Erythroblast (primary cell): ENCODE measurements around the gene ARMC9.

Source experiments
- DNase-seq, 2 experiments: peaks; one replicate each; lab custom pipeline; 2025; lab: John Stamatoyannopoulos, UW
- GATA1 ChIP-seq: IDR thresholded peaks from 2 replicates; pipeline ENCODE4 v1.6.1; 2011; ENCODE audit warnings: low read depth, mild to moderate bottlenecking, control low read depth, low read length, moderate library complexity
- POLR2A ChIP-seq: IDR thresholded peaks from 2 replicates; pipeline ENCODE4 v1.6.1; 2011; ENCODE audit warnings: mild to moderate bottlenecking, low read length

Gene ARMC9

DNA sequence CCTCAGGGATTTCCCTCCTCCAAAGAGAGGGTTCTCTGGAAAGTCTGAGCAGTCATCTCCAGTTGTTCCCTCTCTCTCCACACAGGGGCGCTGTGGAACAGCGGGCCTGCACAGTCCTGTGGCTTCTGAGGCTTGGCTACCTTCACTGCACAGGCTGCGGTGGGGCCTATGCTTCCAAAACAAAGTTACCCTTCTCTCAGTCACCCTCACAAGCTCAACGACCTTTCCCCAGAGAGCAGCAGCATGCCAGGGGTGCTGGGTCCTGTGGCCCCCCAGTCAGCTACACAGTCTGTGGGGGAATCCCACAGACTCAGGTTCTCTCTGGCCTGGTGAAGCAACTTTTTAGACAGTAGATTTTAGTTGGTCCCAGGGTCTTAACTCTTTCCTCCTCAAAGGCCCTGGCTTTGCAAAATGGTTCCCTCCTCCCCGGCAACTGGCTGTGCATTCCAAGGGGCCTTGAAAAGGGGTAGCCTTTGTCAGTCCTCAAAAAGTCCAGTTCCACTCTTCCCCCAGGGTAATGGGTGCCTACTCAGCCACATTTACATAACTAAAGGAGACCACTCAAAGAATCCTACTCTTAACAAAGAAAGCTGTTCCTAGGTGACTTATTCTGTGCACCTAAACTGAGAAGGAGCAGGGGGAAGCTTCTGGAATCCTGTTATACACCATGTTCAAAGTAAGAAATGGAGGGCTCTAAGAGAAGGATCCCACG is 212.0 kb downstream of the ARMC9 start:
- DNase-seq = peak; percentile 34 to 40
- TF ChIP-seq POLR2A = no peak

DNA sequence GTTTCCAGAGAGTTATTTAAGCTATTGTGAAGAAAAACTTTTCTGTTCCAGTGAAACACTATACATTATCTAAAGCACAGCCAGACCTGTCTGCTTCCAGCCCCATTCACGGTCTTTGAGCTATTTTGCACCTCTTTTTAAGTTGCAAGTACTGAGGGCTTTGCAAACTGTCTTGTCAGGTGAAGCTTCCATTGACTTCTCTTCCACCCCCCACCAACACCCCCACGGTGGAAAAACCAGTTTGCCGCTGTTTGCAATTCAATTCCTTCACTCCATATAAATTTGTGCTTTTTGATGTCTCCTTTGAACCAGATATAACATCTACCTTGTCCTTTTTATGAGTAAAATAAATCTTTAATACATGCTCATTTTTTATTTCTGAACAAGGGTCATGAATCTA is 212.8 kb downstream of the ARMC9 start:
- TF ChIP-seq POLR2A (no peak), GATA1 (no peak)
- no peak for DNase-seq

DNA sequence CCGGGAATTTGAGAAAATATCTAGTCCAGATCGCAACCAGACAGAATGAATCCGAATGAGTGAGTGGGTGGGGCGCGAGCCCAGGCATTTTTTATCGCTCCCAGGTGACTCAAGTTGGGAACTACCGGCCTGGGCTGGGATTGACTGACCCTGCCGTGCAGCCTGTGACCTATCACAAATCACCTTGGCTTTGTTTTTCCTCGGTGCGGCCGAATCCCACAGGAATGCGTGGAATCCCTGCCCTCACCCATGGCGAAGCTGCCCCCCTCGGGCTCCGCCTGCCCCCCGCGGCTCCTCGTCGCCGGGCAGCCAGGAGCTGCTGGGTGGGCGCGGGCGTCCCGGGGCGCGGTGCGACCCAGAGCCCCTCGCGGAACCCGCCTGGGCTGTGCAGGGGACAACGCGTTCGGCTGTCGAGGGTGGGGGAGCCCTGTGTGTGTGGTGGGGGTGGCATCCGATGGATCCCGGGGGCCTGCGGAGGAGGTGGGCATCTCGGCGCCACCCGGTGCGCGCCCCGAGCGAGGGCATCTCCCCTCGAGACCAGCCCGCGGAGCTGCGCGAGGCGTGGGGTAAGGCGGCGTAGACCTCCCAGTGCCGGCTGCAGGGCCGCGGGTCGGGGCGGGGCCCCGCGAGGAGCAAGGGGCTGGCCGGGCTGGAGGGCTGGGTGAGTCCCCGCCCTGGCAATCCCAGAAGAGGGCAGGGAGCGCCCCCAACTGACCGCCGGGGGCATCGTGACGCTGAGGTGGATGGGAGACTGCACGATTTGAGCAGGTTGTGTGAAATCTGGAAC is 213.6 kb downstream of the ARMC9 start:
- peak; percentile 74 to 79 for DNase-seq
- no peak for TF ChIP-seq GATA1
- no peak for TF ChIP-seq POLR2A

DNA sequence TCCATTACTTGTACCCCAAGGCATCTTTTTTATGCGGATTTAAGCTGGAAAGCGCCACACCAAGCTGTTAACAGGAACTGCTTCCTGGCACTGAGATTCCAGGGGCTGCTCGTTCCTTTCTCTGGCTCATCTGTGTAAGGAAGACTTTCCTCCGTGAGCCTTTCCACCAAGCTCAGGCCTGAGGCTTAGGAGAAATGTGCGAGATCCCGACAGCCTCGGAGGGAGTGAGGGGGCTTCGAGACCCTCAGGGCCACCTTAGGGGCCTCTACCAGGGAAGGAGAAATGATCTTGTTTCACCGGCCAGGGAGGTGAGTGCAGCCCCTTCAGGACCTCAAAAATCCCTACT is 214.2 kb downstream of the ARMC9 start:
- TF ChIP-seq POLR2A = no peak
- TF ChIP-seq GATA1 = no peak
- DNase-seq = no peak

DNA sequence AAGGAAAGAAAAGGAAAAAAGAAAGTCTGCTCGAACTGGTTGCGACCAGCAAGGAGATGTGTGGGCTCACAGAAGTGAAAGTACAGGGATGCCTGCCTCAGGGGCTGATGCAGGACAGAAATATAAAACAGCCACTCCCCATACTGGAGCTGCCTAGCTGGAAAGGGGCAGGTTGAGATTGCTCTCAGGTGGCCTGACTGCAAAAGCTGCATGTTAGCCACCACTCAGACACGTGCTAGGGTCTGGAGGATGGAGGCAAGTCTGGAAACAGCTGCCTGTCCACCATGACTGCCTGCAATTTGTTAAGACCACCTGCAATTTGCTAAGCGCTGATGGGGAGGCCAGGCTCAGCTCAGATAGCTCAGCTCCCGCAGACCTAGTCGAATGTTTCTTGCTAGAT is 215.0 kb downstream of the ARMC9 start:
- TF ChIP-seq POLR2A (no peak), GATA1 (no peak)
- no peak for DNase-seq

DNA sequence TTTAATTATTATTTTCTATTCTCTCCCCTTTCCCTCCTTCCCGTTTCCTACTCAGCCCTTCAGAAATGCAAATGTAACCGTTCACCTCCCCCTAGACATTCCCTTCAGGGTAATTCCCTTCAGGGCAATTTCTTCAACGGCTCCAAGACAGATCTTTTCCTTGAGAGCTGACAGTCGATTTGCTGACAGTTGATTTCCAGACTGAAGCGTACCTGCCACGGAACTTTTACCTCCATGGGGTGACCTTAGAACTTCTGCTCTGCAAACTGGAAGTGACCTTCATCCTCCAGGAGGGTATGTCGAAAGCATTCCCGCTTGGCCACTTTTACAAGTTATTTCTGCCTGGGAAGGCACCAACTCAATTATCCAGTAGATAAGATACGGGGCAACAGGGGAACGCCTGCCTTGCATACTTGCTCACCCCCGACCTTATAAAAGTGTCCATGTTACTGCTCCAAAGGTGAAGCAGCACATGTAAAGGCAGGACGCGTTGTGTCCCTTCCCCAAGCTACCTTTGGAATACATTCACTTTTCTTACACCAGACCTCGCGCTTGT is 215.6 kb downstream of the ARMC9 start:
- no peak for TF ChIP-seq GATA1
- no peak for TF ChIP-seq POLR2A
- DNase-seq = no peak

DNA sequence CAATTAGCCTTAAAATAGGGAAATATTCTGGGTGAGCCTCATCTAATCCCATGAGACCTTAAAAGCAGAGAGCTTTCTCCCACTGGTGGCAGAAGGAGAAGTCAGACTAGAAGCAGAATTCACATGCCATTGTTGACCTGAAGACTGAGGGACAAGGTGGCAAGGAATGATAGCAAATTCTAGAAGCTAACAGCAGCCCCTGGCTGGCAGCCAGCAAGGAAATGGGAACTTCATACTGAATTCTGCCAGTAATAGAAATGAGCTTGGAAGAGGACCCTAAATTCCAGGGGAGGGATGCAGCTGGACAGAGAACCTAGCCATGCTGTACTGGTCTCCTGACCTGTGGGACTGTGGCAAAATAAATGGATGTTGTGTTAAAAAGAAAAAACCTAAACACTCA is 216.6 kb downstream of the ARMC9 start:
- no peak for DNase-seq
- TF ChIP-seq GATA1 (no peak), POLR2A (no peak)

DNA sequence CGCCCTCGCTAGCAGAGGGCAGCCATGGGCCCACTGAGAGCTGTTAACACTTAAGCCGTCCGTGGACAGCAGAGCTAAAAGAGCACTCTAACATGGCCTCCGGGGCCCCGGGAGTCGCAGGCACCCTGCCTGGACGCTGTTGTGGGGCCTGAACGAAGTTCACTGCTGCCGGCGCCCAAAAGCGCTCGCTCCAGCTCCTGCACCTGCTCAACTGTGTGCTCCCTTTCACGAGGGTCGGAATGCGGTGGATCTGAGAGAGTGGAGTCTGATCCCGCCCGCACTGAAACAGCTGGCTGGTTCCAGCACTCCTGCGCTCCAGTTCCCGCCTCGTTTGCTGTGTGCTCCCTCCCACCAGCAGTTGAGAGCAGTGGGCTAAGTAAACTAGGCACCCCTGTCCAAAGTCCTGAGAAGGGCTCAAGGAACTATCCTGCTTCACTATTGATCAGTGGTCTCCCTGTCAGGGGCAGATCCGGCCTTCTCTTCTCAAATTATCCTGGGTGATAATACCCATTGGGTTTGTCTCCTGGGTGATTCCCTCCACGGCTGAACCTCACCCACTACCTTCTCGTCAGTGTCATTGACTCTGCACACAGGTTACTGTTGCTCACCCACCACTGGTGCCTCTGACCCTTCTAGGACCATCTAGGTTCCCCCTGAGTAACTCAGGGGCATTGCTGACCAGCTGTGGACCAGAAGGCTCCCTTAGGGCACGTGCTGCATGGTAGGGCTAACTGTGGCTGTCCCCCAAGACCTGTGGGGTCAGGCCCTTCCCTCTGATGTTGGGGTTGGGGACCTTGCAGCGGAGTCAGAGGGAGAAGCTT is 220.6 kb downstream of the ARMC9 start:
- TF ChIP-seq GATA1 (no peak), POLR2A (no peak)
- DNase-seq = no peak

DNA sequence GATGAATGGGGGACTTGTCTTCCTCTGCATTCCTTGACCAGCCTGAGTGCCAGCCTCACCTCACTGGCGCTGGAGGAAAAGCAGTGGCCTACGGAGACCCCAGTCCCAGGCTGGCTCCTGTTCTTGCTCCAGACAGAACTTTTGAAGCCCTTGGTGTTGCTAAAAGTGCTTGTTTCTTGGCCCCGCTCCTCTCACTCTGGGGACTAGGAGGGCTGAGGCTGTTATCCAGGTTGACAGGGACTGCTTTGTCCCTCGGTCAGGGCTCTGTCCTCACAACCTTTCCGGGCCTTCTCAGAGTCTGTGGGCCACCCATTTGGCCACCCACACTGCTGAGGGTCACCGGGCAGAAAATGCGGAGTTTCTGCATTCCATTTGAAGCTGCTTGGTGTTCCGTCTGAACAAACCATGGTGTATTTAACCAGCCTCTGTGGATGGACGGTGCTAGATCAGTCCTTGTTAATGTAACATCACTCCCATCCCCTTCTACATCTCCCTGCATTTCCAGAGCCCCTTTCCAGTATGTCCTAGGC is 222.7 kb downstream of the ARMC9 start:
- no peak for DNase-seq
- no peak for TF ChIP-seq GATA1
- TF ChIP-seq POLR2A = no peak

DNA sequence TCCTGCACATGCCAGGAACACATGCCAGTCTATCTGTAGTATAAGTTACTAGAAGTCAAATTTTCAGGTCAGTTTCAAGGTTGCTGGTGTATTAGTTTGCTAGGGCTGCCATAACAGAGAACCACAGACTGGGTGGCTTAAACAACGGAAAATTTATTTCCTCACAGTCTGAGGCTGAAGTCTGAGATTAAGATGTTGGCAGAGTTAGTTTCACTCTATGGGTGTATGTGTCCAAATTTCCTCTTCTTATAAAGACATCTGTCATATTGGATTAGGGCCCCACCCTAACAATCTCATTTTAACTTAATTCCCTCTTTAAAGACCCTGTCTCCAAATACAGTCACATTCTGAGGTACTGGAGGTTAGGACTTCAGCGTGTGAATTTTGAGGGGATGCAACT is 223.6 kb downstream of the ARMC9 start:
- no peak for TF ChIP-seq POLR2A
- TF ChIP-seq GATA1 = no peak
- DNase-seq = no peak

DNA sequence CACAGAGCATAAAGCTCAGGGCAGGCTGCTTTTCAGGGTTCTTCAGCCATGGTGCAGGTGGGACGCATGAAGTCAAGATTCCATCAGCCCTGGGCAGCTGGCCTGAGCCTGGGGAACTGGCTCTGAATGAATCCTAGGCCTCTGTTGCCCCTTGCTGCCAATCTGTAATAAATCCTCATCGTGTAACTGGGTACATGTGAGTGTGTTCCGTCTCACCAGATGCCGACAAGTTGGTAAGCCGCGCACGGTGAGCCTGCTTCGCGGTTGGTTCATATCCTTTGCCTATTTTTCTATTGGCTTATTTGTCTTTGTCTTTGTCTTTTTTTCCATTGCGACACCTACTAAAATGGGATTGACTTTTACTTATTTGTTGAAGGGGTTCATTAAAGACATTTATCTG is 224.7 kb downstream of the ARMC9 start:
- TF ChIP-seq POLR2A (no peak), GATA1 (no peak)
- DNase-seq = no peak
